HG02763 (cell line): Measurements from ENCODE around the gene IRF9.
"Not testable (repeated sequence)": the region's sequence is repeated elsewhere in the genome, so short reads cannot be mapped to it uniquely, and the experiment has no call there.

ENCODE experiments used
- ATAC-seq: cut with Tn5 transposase; IDR thresholded peaks from one replicate; pipeline ENCODE4 v1.9.1; 2021; ENCODE audit warnings: mild to moderate bottlenecking, moderate library complexity; ENCODE audit not compliant: unreplicated experiment

The IRF9 gene

GRCh38 chr14:24190416-24190815, 29.4 kb downstream of the IRF9 start:
- ATAC-seq, result no peak

GRCh38 chr14:24192933-24193332, 31.9 kb downstream of the IRF9 start:
- ATAC-seq, result no peak

GRCh38 chr14:24194186-24194872, 33.3 kb downstream of the IRF9 start:
- ATAC-seq, result no peak

- ATAC-seq, result no peak
Measured at GRCh38 chr14:24194873-24195185, 33.8 kb downstream of the IRF9 start.

GRCh38 chr14:24195186-24196070, 34.4 kb downstream of the IRF9 start, which contains the start of gene TM9SF1:
TSS of gene TM9SF1 (minus strand) at chr14:24195441. CDS start at chr14:24195019, 422 bp downstream.
- ATAC-seq, result peak; percentile 80

GRCh38 chr14:24196071-24197055, 35.3 kb downstream of the IRF9 start:
- no peak for ATAC-seq

GRCh38 chr14:24197056-24197450, 36.0 kb downstream of the IRF9 start:
- no peak for ATAC-seq

GRCh38 chr14:24198814-24199524, 37.9 kb downstream of the IRF9 start:
- no peak for ATAC-seq

GRCh38 chr14:24202538-24202937, 41.5 kb downstream of the IRF9 start:
- not testable (repeated sequence) for ATAC-seq

- not testable (repeated sequence) for ATAC-seq
Measured at GRCh38 chr14:24203249-24203886, 42.3 kb downstream of the IRF9 start.

GRCh38 chr14:24204163-24205146, 43.4 kb downstream of the IRF9 start:
- no peak for ATAC-seq

- no peak for ATAC-seq
Measured at GRCh38 chr14:24206260-24207103, 45.4 kb downstream of the IRF9 start.

GRCh38 chr14:24207104-24207551, 46.1 kb downstream of the IRF9 start:
- no peak for ATAC-seq

GRCh38 chr14:24207625-24208024, 46.6 kb downstream of the IRF9 start:
- ATAC-seq, result no peak

GRCh38 chr14:24211311-24211710, 50.2 kb downstream of the IRF9 start:
- no peak for ATAC-seq

GRCh38 chr14:24212924-24213865, 52.1 kb downstream of the IRF9 start, which contains the start of gene CHMP4A:
TSS of gene CHMP4A (minus strand) at chr14:24213488. CDS start at chr14:24213439, 49 bp downstream.
- ATAC-seq, result peak; percentile 79
